K562 (cell line): ENCODE results near the gene ATXN3L. TPM values are rescaled to one million over a fixed set of nuclear protein-coding genes. Genes with fewer than 3 reads are reported as not detected.

Experiments
- BDP1 ChIP-seq: IDR thresholded peaks from 3 replicates; pipeline ENCODE4 v1.6.1; 2011; ENCODE audit not compliant: insufficient read length, insufficient read depth
- CBX2 ChIP-seq: fragments of 200-600 bp; sonication (generic); IDR thresholded peaks from one replicate; pipeline ENCODE4 v1.6.1; 2012; ENCODE audit warnings: mild to moderate bottlenecking, low read length, inconsistent platforms; ENCODE audit not compliant: insufficient read depth, poor library complexity, severe bottlenecking
- DMBX1 ChIP-seq: fragments of 250-450 bp; sonication (Bioruptor Pico); IDR thresholded peaks from 2 replicates; pipeline ENCODE4 v1.8.0; 2022; ENCODE audit warnings: inconsistent platforms, mild to moderate bottlenecking, moderate library complexity, borderline replicate concordance
- NCOA6 ChIP-seq: fragments of 450-650 bp; IDR thresholded peaks from 2 replicates; pipeline ENCODE4 v1.6.1; 2017; ENCODE audit warnings: mild to moderate bottlenecking
- RBM17 ChIP-seq: fragments of 200-400 bp; formaldehyde crosslinking; IDR thresholded peaks from 2 replicates; pipeline ENCODE4 v1.6.1; 2017; ENCODE audit warnings: low read depth, mild to moderate bottlenecking, low read length, borderline replicate concordance
- ZNF436 ChIP-seq: fragments of 250-450, 450-650 bp; sonication (Bioruptor Pico); formaldehyde crosslinking; IDR thresholded peaks from 2 replicates; pipeline ENCODE4 v1.7.0; 2020; ENCODE audit warnings: mild to moderate bottlenecking
- polyA plus RNA-seq, 8 experiments: library from polyadenylated mRNA; depleted of rRNA in 4 of 8; stranded (reverse) in 5 of 8; unstranded in 3 of 8; fragments of >200 nt; fragmentation: Nextera tagmentation in 2 of 8; fragmentation: Illumina TruSeq in 1 of 8; extraction: Ambion mirVana in 2 of 8; extraction: Trizol in 1 of 8; gene quantifications; 2 replicates each; pipeline versions ENCODE4 v1.2.1 to v1.2.3, GENCODE V29; 2011 to 2014; ENCODE audit warnings: inconsistent platforms in 1 of 8, missing spikeins in 1 of 8
- total RNA-seq, 7 experiments: library from RNA; depleted of rRNA in 6 of 7; stranded (reverse); fragments of >200 nt in 6 of 7; fragmentation: Illumina TruSeq in 2 of 7; extraction: Trizol in 2 of 7; gene quantifications; 2 replicates each; pipeline versions ENCODE4 v1.2.1 to v1.2.3, GENCODE V29; 2011 to 2021; ENCODE audit warnings: low replicate concordance in 1 of 7
- TF ChIP-seq, protein P1 (sequence below): sonication (generic); formaldehyde crosslinking; IDR thresholded peaks from 2 replicates; pipeline ENCODE4 v1.4.0; 2020; ENCODE audit warnings: mild to moderate bottlenecking, missing genetic modification reagents
- TF ChIP-seq, protein P2 (sequence below): fragments of 450-650 bp; IDR thresholded peaks from 2 replicates; pipeline ENCODE4 v1.6.1; 2017; ENCODE audit warnings: mild to moderate bottlenecking, moderate library complexity
- TF ChIP-seq, protein P3 (sequence below): fragments of 250-450 bp; sonication (Bioruptor Pico); IDR thresholded peaks from 2 replicates; pipeline ENCODE4 v1.9.0; 2021; ENCODE audit warnings: mild to moderate bottlenecking, inconsistent platforms

ATXN3L gene
- total and polyA plus RNA-seq, 9 of the 15 experiments (the other 6 are each of a cell fraction or from before 2014, with no cell fraction given): 0.04 to 0.31 TPM; not detected in 7

DNA sequence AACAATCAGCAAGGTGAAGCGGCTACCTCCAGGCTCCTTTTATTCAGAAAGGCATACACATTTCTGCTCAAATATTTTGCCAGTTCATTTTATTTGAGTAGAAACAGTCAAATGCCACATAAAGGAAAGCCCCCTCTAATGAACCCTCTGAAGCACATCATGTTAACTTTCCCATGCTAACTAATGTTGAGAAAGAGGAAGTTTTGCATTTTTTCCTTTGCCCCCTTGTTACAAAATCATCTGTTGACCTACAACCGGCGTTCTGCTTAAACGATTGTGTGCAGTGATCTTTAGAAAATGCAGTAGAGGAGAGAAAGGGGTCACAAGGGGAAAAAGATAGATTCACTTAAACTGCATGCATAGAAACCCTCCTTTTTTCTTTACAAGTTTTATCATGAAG is 25.2 kb upstream of the ATXN3L start (continued):
- TF ChIP-seq, protein P1, sequence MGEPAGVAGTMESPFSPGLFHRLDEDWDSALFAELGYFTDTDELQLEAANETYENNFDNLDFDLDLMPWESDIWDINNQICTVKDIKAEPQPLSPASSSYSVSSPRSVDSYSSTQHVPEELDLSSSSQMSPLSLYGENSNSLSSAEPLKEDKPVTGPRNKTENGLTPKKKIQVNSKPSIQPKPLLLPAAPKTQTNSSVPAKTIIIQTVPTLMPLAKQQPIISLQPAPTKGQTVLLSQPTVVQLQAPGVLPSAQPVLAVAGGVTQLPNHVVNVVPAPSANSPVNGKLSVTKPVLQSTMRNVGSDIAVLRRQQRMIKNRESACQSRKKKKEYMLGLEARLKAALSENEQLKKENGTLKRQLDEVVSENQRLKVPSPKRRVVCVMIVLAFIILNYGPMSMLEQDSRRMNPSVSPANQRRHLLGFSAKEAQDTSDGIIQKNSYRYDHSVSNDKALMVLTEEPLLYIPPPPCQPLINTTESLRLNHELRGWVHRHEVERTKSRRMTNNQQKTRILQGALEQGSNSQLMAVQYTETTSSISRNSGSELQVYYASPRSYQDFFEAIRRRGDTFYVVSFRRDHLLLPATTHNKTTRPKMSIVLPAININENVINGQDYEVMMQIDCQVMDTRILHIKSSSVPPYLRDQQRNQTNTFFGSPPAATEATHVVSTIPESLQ (CRISPR knock-in tag): no peak
- TF ChIP-seq ZNF436: no peak
- TF ChIP-seq CBX2: no peak
- TF ChIP-seq, protein P2, sequence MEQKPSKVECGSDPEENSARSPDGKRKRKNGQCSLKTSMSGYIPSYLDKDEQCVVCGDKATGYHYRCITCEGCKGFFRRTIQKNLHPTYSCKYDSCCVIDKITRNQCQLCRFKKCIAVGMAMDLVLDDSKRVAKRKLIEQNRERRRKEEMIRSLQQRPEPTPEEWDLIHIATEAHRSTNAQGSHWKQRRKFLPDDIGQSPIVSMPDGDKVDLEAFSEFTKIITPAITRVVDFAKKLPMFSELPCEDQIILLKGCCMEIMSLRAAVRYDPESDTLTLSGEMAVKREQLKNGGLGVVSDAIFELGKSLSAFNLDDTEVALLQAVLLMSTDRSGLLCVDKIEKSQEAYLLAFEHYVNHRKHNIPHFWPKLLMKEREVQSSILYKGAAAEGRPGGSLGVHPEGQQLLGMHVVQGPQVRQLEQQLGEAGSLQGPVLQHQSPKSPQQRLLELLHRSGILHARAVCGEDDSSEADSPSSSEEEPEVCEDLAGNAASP: no peak
- TF ChIP-seq BDP1: no peak
- no peak for TF ChIP-seq NCOA6
- TF ChIP-seq RBM17: no peak
- TF ChIP-seq, protein P3, sequence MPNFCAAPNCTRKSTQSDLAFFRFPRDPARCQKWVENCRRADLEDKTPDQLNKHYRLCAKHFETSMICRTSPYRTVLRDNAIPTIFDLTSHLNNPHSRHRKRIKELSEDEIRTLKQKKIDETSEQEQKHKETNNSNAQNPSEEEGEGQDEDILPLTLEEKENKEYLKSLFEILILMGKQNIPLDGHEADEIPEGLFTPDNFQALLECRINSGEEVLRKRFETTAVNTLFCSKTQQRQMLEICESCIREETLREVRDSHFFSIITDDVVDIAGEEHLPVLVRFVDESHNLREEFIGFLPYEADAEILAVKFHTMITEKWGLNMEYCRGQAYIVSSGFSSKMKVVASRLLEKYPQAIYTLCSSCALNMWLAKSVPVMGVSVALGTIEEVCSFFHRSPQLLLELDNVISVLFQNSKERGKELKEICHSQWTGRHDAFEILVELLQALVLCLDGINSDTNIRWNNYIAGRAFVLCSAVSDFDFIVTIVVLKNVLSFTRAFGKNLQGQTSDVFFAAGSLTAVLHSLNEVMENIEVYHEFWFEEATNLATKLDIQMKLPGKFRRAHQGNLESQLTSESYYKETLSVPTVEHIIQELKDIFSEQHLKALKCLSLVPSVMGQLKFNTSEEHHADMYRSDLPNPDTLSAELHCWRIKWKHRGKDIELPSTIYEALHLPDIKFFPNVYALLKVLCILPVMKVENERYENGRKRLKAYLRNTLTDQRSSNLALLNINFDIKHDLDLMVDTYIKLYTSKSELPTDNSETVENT: no peak
- TF ChIP-seq DMBX1: no peak
